Right atrium auricular region (tissue), 2 donors: Measurements from ENCODE around the gene MINDY3. TPM values are rescaled to one million over a fixed set of nuclear protein-coding genes. Genes with fewer than 3 reads are reported as not detected.

Source experiments
- DNase-seq: peaks from one replicate; pipeline ENCODE4 v3.0.0-alpha.2; 2019; ENCODE audit warnings: low spot score
- H3K27ac ChIP-seq, 2 donors: fragments of 200-600 bp; sonication (generic); 1 replicate in 1 of 2; 2 replicates in 1 of 2; pipeline ENCODE4 v1.5.1; 2016 to 2019
- H3K27me3 ChIP-seq, 2 donors: fragments of 200-600 bp; sonication (generic); one replicate each; pipeline versions ENCODE4 v1.5.1 to v1.6.0; 2017 to 2019
- H3K36me3 ChIP-seq: fragments of 200-600 bp; sonication (generic); one replicate; pipeline ENCODE4 v1.5.1; 2016
- H3K4me1 ChIP-seq, 2 donors: fragments of 200-600 bp; sonication (generic); one replicate each; pipeline versions ENCODE4 v1.5.1 to v1.6.0; 2017 to 2019
- H3K4me3 ChIP-seq, 2 donors: fragments of 200-600 bp; sonication (generic); 1 replicate in 1 of 2; 2 replicates in 1 of 2; pipeline ENCODE4 v1.5.1; 2017 to 2019; ENCODE audit warnings: mild to moderate bottlenecking in 1 of 2, moderate library complexity in 1 of 2
- H3K9me3 ChIP-seq, 2 donors: fragments of 200-600 bp; sonication (generic); one replicate each; pipeline ENCODE4 v1.5.1; 2019
- total RNA-seq, 2 donors: library from RNA; depleted of rRNA; stranded (reverse); fragments of >200 nt; gene quantifications; one replicate each; pipeline ENCODE4 v1.1.0, GENCODE V29; 2016
- TF ChIP-seq, protein P1 (sequence below), 2 donors: fragments of 200-600 bp; sonication (generic); IDR thresholded peaks; one replicate each; pipeline ENCODE4 v1.5.1; 2019; ENCODE audit warnings: antibody characterized with exemption in 2 of 2

Gene MINDY3
- total RNA-seq, 2 donors from 2014 or later = 15.1 to 15.3 TPM

DNA sequence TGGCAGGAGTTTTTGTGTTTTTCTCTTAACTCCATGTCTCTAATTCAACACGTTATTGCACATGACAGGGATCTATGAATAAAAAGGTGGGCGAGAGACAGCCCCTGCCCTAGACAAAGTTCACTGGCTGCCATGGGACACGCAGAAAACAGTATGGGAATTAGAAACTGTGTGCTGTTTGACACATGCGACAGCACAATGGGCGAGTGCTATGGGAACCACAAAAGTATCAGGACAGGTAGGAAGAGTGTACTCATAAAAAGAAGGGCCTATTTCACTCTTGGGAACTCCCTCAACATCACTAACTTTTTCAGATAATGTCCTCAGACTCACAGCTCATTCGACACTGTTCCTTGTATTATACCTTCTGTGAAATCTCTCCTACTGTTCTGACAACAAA is 45.7 kb downstream of the MINDY3 start:
- no peak overlapping the region for H3K27ac ChIP-seq
- H3K27me3 ChIP-seq = no peaks in the 10 kb centered on the region

DNA sequence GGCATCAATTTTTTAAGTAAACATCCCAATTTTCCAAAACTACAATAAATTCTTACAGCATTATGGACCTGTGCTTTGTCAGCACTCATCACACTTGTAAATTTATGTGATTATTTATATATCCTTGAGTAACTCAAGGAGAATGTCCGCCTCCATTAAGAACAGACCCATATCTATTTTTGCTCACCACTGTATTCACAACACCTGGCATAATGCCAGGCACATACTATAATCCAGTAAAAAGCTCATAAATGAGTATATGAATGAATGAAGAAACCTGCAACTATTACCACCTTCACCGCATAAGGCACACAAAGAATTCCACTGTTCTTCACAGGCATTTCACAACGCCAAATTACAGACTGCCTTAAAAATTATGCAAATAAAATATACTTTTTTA is 46.9 kb downstream of the MINDY3 start:
- Histone ChIP-seq H3K9me3 (no peaks in the 10 kb centered on the region), H3K4me1 (peaks cover 0 to 9% of the 10 kb centered on the region in 2 donors), H3K27ac (no peak overlapping the region), H3K36me3 (peaks cover 3% of the 10 kb centered on the region), H3K27me3 (no peaks in the 10 kb centered on the region), H3K4me3 (no peak overlapping the region)
- no peak for DNase-seq
- TF ChIP-seq, protein P1, sequence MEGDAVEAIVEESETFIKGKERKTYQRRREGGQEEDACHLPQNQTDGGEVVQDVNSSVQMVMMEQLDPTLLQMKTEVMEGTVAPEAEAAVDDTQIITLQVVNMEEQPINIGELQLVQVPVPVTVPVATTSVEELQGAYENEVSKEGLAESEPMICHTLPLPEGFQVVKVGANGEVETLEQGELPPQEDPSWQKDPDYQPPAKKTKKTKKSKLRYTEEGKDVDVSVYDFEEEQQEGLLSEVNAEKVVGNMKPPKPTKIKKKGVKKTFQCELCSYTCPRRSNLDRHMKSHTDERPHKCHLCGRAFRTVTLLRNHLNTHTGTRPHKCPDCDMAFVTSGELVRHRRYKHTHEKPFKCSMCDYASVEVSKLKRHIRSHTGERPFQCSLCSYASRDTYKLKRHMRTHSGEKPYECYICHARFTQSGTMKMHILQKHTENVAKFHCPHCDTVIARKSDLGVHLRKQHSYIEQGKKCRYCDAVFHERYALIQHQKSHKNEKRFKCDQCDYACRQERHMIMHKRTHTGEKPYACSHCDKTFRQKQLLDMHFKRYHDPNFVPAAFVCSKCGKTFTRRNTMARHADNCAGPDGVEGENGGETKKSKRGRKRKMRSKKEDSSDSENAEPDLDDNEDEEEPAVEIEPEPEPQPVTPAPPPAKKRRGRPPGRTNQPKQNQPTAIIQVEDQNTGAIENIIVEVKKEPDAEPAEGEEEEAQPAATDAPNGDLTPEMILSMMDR (IDR thresholded peaks at IDR 0.05) = no peak

More for the DNA sequence above, 45.7 kb downstream of the MINDY3 start:
- Histone ChIP-seq H3K4me1 (peaks cover 0 to 9% of the 10 kb centered on the region in 2 donors), H3K9me3 (no peaks in the 10 kb centered on the region), H3K4me3 (no peak overlapping the region), H3K36me3 (peaks cover 3% of the 10 kb centered on the region)
- DNase-seq = no peak
- TF ChIP-seq, protein P1 (IDR thresholded peaks at IDR 0.05) = no peak

DNA sequence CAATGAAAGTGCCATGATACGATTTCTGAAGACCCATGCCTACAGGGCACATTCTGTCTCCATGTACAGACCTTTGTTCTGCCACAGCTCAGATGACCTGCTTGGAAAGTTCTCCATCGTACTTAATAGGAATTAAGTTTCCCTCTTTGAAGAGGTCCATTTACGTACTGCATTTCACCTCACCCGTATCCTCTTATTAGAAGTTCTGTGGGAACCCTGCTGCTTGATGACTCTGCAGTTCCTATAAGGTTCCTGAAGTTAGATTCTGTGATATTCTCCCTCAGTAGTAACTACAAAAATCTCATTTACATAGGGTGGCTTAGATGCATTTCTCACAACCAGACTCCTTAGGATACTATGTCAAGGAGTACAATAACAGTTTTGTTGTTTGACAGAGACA is 50.9 kb downstream of the MINDY3 start:
- no peak overlapping the region for H3K4me3 ChIP-seq
- no peaks in the 10 kb centered on the region for H3K4me1 ChIP-seq
- no peaks in the 10 kb centered on the region for H3K9me3 ChIP-seq
- DNase-seq = no peak
- no peaks in the 10 kb centered on the region for H3K27me3 ChIP-seq
- TF ChIP-seq, protein P1 (IDR thresholded peaks at IDR 0.05) = no peak
- no peaks in the 10 kb centered on the region for H3K36me3 ChIP-seq
- no peak overlapping the region for H3K27ac ChIP-seq

DNA sequence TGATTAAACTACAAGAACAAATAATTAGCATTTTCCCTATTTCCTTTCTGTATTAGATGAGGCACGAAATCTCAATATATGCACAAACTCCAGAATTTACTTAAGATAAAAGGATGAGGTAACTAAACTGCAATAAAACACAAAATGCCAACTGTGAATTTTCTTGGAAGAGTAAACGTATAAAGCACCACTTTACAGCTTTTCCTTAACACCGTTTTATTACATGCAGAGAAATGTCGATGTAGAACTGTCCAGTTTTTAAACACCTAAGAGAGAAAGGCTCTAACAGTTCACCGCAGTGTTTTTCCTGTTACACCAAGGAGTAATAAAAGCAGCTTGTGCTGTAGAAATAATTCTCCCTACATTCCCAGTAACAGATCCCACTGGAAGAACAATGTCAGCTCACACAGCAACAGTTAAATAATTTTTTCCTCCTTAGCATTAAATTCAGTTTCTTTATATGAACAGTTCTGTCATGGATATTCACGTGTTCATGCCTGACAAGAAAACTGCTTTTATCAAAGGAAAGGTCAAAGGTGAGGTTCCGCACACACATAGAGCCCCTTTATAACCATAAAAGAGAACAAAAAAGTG is 52.0 kb downstream of the MINDY3 start:
- TF ChIP-seq, protein P1 (IDR thresholded peaks at IDR 0.05) = no peak
- H3K9me3 ChIP-seq = no peaks in the 10 kb centered on the region
- no peaks in the 10 kb centered on the region for H3K27me3 ChIP-seq
- no peak overlapping the region for H3K4me3 ChIP-seq
- H3K4me1 ChIP-seq = no peaks in the 10 kb centered on the region
- no peaks in the 10 kb centered on the region for H3K36me3 ChIP-seq
- H3K27ac ChIP-seq = no peak overlapping the region
- DNase-seq = no peak

DNA sequence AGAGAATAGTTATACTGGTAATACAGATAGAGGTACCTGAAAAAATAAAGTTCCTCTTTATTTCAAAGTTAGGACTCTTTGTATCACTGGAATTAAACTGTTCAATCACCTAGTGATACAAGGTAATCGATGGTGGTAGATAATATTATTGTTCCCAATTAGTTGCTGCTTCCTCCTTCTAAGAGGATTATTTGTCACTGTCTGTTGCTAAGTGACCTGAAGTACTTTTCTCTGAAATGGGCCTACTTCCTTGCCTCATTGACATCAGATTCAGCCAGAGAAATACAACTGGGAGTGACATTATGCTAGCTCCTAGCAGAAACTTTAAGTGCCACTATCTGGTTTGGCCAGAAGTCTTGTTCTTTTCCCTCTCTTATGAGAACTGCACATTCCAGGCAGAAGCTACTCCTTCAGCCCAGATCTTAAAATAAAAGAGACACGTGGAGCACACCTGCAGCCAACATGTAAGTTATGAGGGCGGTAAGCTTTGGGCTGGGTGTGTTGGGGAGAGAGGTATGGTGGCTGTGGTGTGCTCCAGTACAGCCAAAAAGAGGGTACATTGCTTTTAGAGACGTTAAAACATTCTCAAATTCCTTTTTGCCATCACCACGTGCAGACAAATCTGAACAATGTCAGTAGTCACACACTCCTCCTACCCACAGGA is 54.8 kb downstream of the MINDY3 start:
- Histone ChIP-seq H3K4me1 (no peaks in the 10 kb centered on the region), H3K27me3 (no peaks in the 10 kb centered on the region), H3K36me3 (peaks cover 5% of the 10 kb centered on the region), H3K27ac (no peak overlapping the region), H3K9me3 (peaks cover 0 to 12% of the 10 kb centered on the region in 2 donors), H3K4me3 (no peak overlapping the region)
- TF ChIP-seq, protein P1 (IDR thresholded peaks at IDR 0.05) = no peak
- no peak for DNase-seq
